LNCaP clone FGC (cell line): ENCODE measurements around the gene RDM1.

Experiments used
- DNase-seq: peaks from one replicate; pipeline ENCODE4 v3.0.0-alpha.2; 2011; ENCODE audit warnings: low read depth
- H3K4me3 ChIP-seq: 2 replicates; pipeline ENCODE4 v1.5.1; 2011; ENCODE audit warnings: mild to moderate bottlenecking, low read depth, low read length, control low read depth
- CTCF ChIP-seq: IDR thresholded peaks from 2 replicates; pipeline ENCODE4 v1.5.1; 2012; ENCODE audit warnings: mild to moderate bottlenecking; ENCODE audit not compliant: control insufficient read depth, insufficient read depth; ENCODE audit errors: extremely low read depth

The RDM1 gene

DNA sequence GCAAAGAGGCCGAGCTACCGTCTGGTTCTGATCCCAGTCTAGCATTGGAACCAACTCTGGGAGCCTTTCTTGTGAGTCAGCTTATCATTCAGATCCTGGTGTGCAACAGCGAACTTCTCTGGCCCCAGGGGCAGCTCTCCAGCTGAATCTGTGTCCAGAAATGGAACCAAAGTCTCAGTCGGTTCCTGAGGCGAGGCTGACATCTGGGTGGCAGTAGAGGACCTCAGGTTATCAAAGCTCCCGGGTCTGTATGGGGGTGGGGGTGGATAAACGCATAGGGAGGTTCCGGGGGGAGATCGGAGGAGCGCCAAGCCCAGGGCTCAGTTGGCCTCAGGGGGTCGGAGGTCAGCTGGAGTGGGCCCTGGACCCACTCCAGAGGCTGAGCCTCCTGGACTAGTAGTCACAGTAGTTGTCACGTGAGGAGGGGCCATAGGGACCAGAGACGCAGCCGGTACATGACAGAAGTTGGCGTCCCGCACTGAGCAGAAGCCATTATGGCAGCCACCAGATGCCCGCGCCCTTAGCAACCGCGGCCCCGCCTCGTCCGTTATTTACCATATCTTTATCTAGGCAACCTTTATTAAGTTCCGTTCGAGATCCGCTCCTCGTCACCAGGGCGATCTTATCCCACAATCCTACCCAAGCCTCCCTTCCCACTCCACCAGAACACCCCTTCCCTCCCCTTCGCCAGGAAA, 12.9 kb downstream of the RDM1 start:
- H3K4me3 ChIP-seq, result no peak overlapping the region
- no peak for DNase-seq
- TF ChIP-seq CTCF, result no peak

- no peak for TF ChIP-seq CTCF
- no peak for DNase-seq
- H3K4me3 ChIP-seq, result no peak overlapping the region
These were observed 15.2 kb downstream of the RDM1 start for GRCh38 chr17:35915153-35915964.

DNA sequence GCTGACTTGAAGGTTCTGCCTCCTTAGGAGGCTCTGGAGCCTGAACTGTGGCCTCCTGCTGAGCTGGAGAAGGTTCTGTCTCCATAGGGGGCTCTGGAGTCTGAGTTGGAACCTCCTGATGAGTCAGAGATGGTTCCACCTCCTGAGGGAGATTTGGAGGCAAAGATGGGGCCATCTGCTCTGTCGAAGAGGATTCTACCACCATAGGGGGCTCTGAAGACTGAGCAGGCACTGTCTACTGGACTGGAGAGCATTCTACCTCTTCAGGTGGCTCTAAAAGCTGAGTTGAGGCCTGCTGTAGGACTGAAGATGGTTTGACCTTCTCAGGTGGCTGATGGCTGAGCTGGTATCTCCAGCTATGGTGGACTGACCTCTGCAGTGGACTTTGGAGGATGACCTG, 16.2 kb downstream of the RDM1 start:
- H3K4me3 ChIP-seq, result no peak overlapping the region
- no peak for TF ChIP-seq CTCF
- no peak for DNase-seq

GRCh38 chr17:35913609-35914008, 17.0 kb downstream of the RDM1 start:
- DNase-seq, result no peak
- TF ChIP-seq CTCF, result no peak
- H3K4me3 ChIP-seq, result no peak overlapping the region

- H3K4me3 ChIP-seq, result no peak overlapping the region
- no peak for TF ChIP-seq CTCF
- no peak for DNase-seq
These were observed 17.6 kb downstream of the RDM1 start for GRCh38 chr17:35912942-35913341.

DNA sequence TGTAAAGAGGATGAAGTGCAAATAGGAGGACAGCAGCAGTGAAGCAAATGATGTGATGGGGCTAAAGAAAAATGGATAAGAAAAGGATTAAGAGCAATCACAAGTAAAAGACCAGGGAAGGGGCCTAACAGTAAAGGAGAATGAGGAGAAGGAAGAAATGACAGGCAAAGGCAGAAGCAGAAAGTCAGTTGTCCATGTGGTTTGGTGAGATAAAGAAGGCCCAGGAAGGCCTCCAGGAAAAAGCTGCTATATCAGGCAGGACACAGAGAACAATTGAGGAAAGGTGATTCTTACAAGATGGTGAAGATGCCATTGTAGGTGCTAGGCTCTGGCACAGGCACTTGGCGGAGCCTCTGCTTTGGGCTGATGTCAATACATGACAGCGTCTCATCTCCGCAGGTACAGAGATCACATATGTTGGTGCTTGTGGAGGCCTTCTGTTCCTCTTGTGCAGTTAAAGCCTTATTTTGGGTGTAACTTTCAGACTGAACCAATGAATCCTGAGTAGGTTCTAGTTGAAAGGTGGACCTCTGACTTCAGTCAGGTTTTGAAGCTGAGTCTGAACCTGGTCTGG, 18.1 kb downstream of the RDM1 start:
- H3K4me3 ChIP-seq, result no peak overlapping the region
- TF ChIP-seq CTCF, result no peak
- no peak for DNase-seq
